Keratinocyte (primary cell): ENCODE measurements around the gene ADCY5.

Experiments
- EZH2 ChIP-seq: IDR thresholded peaks from one replicate; pipeline ENCODE4 v1.6.1; 2012; ENCODE audit warnings: inconsistent platforms, mild to moderate bottlenecking, low read length, moderate library complexity
- TF ChIP-seq, protein P1 (sequence below), 3 experiments: IDR thresholded peaks in 1 of 3; conservative IDR thresholded peaks in 1 of 3; optimal IDR thresholded peaks in 1 of 3; 2 replicates in 2 of 3; 3 replicates in 1 of 3; pipeline versions ENCODE3 to v1.5.1; 2011; ENCODE audit warnings: low read length in 3 of 3, mild to moderate bottlenecking in 3 of 3, moderate library complexity in 2 of 3, control low read depth in 1 of 3, inconsistent platforms in 1 of 3; ENCODE audit not compliant: insufficient read depth in 2 of 3; ENCODE audit errors: extremely low read depth in 1 of 3

DNA sequence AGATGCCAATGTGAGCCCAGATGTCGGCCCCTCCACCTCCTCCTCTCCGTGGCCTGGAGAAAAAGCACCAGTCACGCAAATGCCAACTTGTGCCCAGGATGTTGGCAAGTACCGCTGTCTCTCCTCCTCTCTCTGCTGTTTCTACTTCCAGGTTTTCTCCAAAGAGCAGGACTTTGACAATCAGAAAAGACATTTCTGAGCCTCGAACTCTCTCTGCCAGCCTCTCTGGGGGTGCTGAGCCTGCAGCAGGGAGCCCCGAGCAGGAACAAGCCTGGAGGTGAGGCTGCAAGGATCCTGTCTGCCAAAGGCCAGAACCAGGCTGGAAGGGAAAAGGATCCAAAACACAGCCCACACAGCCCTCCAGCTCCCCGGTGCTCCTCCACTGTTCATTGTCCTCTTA lies 157.5 kb downstream of the ADCY5 start:
- TF ChIP-seq EZH2, result no peak
- TF ChIP-seq, protein P1, sequence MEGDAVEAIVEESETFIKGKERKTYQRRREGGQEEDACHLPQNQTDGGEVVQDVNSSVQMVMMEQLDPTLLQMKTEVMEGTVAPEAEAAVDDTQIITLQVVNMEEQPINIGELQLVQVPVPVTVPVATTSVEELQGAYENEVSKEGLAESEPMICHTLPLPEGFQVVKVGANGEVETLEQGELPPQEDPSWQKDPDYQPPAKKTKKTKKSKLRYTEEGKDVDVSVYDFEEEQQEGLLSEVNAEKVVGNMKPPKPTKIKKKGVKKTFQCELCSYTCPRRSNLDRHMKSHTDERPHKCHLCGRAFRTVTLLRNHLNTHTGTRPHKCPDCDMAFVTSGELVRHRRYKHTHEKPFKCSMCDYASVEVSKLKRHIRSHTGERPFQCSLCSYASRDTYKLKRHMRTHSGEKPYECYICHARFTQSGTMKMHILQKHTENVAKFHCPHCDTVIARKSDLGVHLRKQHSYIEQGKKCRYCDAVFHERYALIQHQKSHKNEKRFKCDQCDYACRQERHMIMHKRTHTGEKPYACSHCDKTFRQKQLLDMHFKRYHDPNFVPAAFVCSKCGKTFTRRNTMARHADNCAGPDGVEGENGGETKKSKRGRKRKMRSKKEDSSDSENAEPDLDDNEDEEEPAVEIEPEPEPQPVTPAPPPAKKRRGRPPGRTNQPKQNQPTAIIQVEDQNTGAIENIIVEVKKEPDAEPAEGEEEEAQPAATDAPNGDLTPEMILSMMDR (optimal IDR thresholded peaks at IDR 0.05 in 1 of 3, IDR thresholded peaks at IDR 0.05 in 1 of 3, conservative IDR thresholded peaks at IDR 0.05 in 1 of 3; ENCODE audit: extremely low read depth in 1 of 3, insufficient read depth in 2 of 3, low read length in 3 of 3), result no peak
